GM06990 (cell line): Measurements from ENCODE around the gene ADCY1.

Source experiments
- DNase-seq: peaks from one replicate; pipeline ENCODE4 v3.0.0-alpha.2; 2011; ENCODE audit not compliant: insufficient read length; ENCODE audit errors: extremely low read depth
- H3K27me3 ChIP-seq: replicated peaks from 2 replicates; pipeline ENCODE4 v1.6.0; 2011; ENCODE audit warnings: low read length; ENCODE audit not compliant: control insufficient read depth, insufficient read depth
- H3K36me3 ChIP-seq: 2 replicates; pipeline ENCODE4 v1.5.1; 2011; ENCODE audit warnings: low read length; ENCODE audit not compliant: control insufficient read depth, insufficient read depth
- H3K4me3 ChIP-seq: replicated peaks from 2 replicates; pipeline ENCODE4 v1.5.1; 2011; ENCODE audit warnings: low read depth, mild to moderate bottlenecking, control low read depth, low read length
- CTCF ChIP-seq: IDR thresholded peaks from 2 replicates; pipeline ENCODE4 v1.5.1; 2011; ENCODE audit warnings: low read length, control low read depth, mild to moderate bottlenecking, inconsistent platforms; ENCODE audit not compliant: insufficient read depth, poor library complexity, severe bottlenecking

The ADCY1 gene

GRCh38 chr7:45655539-45655938, 81.4 kb downstream of the ADCY1 start:
- Histone ChIP-seq H3K36me3 (peaks cover 2% of the 10 kb centered on the region), H3K27me3 (no peaks in the 10 kb centered on the region), H3K4me3 (no peak overlapping the region)
- no peak for DNase-seq
- TF ChIP-seq CTCF: no peak

GRCh38 chr7:45656431-45656830, 82.3 kb downstream of the ADCY1 start:
- Histone ChIP-seq H3K36me3 (peaks cover 2% of the 10 kb centered on the region), H3K4me3 (no peak overlapping the region), H3K27me3 (no peaks in the 10 kb centered on the region)
- TF ChIP-seq CTCF: no peak
- DNase-seq: no peak

GRCh38 chr7:45657136-45657889, 83.1 kb downstream of the ADCY1 start:
- TF ChIP-seq CTCF: no peak
- Histone ChIP-seq H3K4me3 (no peak overlapping the region), H3K36me3 (peaks cover 2% of the 10 kb centered on the region), H3K27me3 (no peaks in the 10 kb centered on the region)
- DNase-seq: no peak

- Histone ChIP-seq H3K4me3 (no peak overlapping the region), H3K36me3 (peaks cover 2% of the 10 kb centered on the region), H3K27me3 (no peaks in the 10 kb centered on the region)
- no peak for DNase-seq
- TF ChIP-seq CTCF: no peak
Measured at GRCh38 chr7:45657890-45658715, 83.9 kb downstream of the ADCY1 start.

GRCh38 chr7:45658716-45659495, 84.7 kb downstream of the ADCY1 start:
- TF ChIP-seq CTCF: no peak

More at GRCh38 chr7:45658716-45659495, 84.7 kb downstream of the ADCY1 start:
- H3K4me3 ChIP-seq: no peak overlapping the region
- H3K36me3 ChIP-seq: peaks cover 2% of the 10 kb centered on the region
- DNase-seq: no peak
- H3K27me3 ChIP-seq: no peaks in the 10 kb centered on the region
